Measurements from ENCODE around the gene ISCU.

ISCU gene

GRCh38 chr12:108603743-108604142, 41.3 kb downstream of the ISCU start:
- Histone ChIP-seq H3F3A (ENCODE audit: control insufficient read depth, insufficient read depth) (peaks cover 2% of the 10 kb centered on the region; the same call in 1 of the 2 replicates), H3K4me3 (ENCODE audit: low read length) (no peak overlapping the region), H3K9me2 (replicated peaks; ENCODE audit: control insufficient read depth, low read length) (no peaks in the 10 kb centered on the region), H3K79me2 (ENCODE audit: control insufficient read depth, low read length) (no peaks in the 10 kb centered on the region), H3K4me1 (ENCODE audit: control insufficient read depth, low read length) (no peaks in the 10 kb centered on the region), H4K20me1 (ENCODE audit: control insufficient read depth, insufficient read depth, low read depth, low read length) (no peaks in the 10 kb centered on the region), H3K27ac (ENCODE audit: low read depth, low read length) (no peak overlapping the region), H3K4me2 (ENCODE audit: low read length) (no peak overlapping the region), H3K36me3 (ENCODE audit: control insufficient read depth, low read length) (no peaks in the 10 kb centered on the region), H3K9me3 (ENCODE audit: control insufficient read depth, insufficient read depth, low read length) (no peaks in the 10 kb centered on the region), H3K27me3 (ENCODE audit: control insufficient read depth, low read length) (no peaks in the 10 kb centered on the region; the same call in 1 of the 2 replicates)
- TF ChIP-seq EZH2phosphoT487 (IDR thresholded peaks at IDR 0.05; ENCODE audit: borderline replicate concordance, low read length) (no peak), CTCF (IDR thresholded peaks at IDR 0.05; ENCODE audit: low read depth, low read length, poor library complexity, severe bottlenecking) (no peak)

GRCh38 chr12:108604208-108604941, 42.0 kb downstream of the ISCU start:
- peaks cover 2% of the 10 kb centered on the region; the same call in 1 of the 2 replicates for H3F3A ChIP-seq (ENCODE audit: control insufficient read depth, insufficient read depth)
- no peaks in the 10 kb centered on the region for H3K36me3 ChIP-seq (ENCODE audit: control insufficient read depth, low read length)
- H3K9me2 ChIP-seq (replicated peaks; ENCODE audit: control insufficient read depth, low read length): no peaks in the 10 kb centered on the region
- H3K27ac ChIP-seq (ENCODE audit: low read depth, low read length): no peak overlapping the region
- no peaks in the 10 kb centered on the region for H3K79me2 ChIP-seq (ENCODE audit: control insufficient read depth, low read length)
- no peak for TF ChIP-seq EZH2phosphoT487 (IDR thresholded peaks at IDR 0.05; ENCODE audit: borderline replicate concordance, low read length)
- no peak for TF ChIP-seq CTCF (IDR thresholded peaks at IDR 0.05; ENCODE audit: low read depth, low read length, poor library complexity, severe bottlenecking)
- H4K20me1 ChIP-seq (ENCODE audit: control insufficient read depth, insufficient read depth, low read depth, low read length): no peaks in the 10 kb centered on the region
- peaks cover 1% of the 10 kb centered on the region for H3K27me3 ChIP-seq (ENCODE audit: control insufficient read depth, low read length)
- H3K9me3 ChIP-seq (ENCODE audit: control insufficient read depth, insufficient read depth, low read length): no peaks in the 10 kb centered on the region
- H3K4me1 ChIP-seq (ENCODE audit: control insufficient read depth, low read length): peaks cover 1% of the 10 kb centered on the region; the same call in 1 of the 2 replicates
- no peak overlapping the region for H3K4me3 ChIP-seq (ENCODE audit: low read length)
- H3K4me2 ChIP-seq (ENCODE audit: low read length): no peak overlapping the region

- Histone ChIP-seq H3K27ac (ENCODE audit: low read depth, low read length) (no peak overlapping the region), H3K4me2 (ENCODE audit: low read length) (no peak overlapping the region), H3K9me2 (replicated peaks; ENCODE audit: control insufficient read depth, low read length) (no peaks in the 10 kb centered on the region), H3K27me3 (ENCODE audit: control insufficient read depth, low read length) (peaks cover 9% of the 10 kb centered on the region), H3K79me2 (ENCODE audit: control insufficient read depth, low read length) (no peaks in the 10 kb centered on the region), H3F3A (ENCODE audit: control insufficient read depth, insufficient read depth) (peaks cover 2% of the 10 kb centered on the region; the same call in 1 of the 2 replicates), H3K36me3 (ENCODE audit: control insufficient read depth, low read length) (no peaks in the 10 kb centered on the region), H3K4me1 (ENCODE audit: control insufficient read depth, low read length) (peaks cover 6% of the 10 kb centered on the region; the same call in 1 of the 2 replicates), H3K9me3 (ENCODE audit: control insufficient read depth, insufficient read depth, low read length) (no peaks in the 10 kb centered on the region), H3K4me3 (ENCODE audit: low read length) (no peak overlapping the region), H4K20me1 (ENCODE audit: control insufficient read depth, insufficient read depth, low read depth, low read length) (no peaks in the 10 kb centered on the region)
- TF ChIP-seq EZH2phosphoT487 (IDR thresholded peaks at IDR 0.05; ENCODE audit: borderline replicate concordance, low read length) (no peak), CTCF (IDR thresholded peaks at IDR 0.05; ENCODE audit: low read depth, low read length, poor library complexity, severe bottlenecking) (no peak)
Measured at GRCh38 chr12:108605000-108605689, 42.7 kb downstream of the ISCU start.
